Stimulated activated CD4-positive, alpha-beta T cell treated with anti-CD3 and anti-CD28 coated beads, TNF-alpha, amount 100 ng/mL, for 24 hours (primary cell): Measurements from ENCODE around the gene HES5.

Source experiments
- DNase-seq, 3 experiments: peaks; one replicate each; pipeline ENCODE4 v3.0.0-alpha.2; 2020; ENCODE audit warnings: low read depth in 3 of 3

The HES5 gene

GRCh38 chr1:2514863-2515762, 14.9 kb downstream of the HES5 start:
- DNase-seq, result no peak

GRCh38 chr1:2513939-2514652, 16.0 kb downstream of the HES5 start:
- DNase-seq, result no peak

- DNase-seq, result no peak
Observed at GRCh38 chr1:2512862-2513421, 17.1 kb downstream of the HES5 start.

- no peak for DNase-seq
Observed at GRCh38 chr1:2510366-2511155, 19.5 kb downstream of the HES5 start.

DNA sequence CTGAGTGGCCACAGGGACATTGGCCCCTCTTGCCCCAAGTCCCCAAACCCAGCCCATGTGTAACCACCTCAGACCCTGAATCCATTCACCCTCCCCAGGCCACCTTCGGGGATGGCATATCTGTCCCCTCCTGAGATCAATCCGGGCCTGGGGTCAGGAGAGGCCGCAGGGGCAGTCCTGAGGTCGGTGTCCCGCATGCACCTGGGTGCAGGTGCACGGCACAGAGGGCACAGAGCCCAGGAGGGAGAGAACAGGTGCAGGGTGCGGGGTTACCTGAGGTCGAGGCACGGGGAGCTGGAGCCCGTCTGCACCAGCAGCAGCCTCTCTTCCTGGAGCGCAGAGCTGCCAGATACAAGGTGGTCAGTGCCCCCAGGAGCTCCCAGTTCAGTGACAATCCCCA, 20.5 kb downstream of the HES5 start:
- no peak for DNase-seq

- DNase-seq, result no peak
Observed at GRCh38 chr1:2508751-2509150, 21.3 kb downstream of the HES5 start.

- no peak for DNase-seq
Observed at GRCh38 chr1:2508180-2508579, 21.9 kb downstream of the HES5 start.

DNA sequence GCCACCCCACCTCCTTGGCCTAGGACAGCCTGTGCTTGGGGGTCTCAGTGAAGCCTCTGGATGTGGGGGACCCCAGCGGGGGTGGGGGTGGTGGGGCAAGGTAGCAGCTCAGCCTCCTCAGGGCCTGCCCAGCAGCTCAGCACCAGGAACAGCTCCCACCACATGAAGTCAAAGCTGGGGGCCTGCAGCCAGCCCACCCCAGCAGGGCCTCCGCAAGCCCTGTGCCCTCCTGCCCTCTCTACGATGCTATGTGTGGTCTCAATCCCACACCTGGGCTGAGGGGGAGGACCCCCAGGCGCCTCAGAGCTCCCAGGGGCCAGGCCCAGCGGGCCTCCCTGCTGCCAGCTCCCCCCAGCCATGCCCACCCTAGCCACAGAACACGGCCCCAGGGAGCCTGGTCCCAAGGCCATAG, 22.3 kb downstream of the HES5 start:
- DNase-seq, result no peak

- no peak for DNase-seq
Observed at GRCh38 chr1:2506901-2507565, 23.0 kb downstream of the HES5 start.

DNA sequence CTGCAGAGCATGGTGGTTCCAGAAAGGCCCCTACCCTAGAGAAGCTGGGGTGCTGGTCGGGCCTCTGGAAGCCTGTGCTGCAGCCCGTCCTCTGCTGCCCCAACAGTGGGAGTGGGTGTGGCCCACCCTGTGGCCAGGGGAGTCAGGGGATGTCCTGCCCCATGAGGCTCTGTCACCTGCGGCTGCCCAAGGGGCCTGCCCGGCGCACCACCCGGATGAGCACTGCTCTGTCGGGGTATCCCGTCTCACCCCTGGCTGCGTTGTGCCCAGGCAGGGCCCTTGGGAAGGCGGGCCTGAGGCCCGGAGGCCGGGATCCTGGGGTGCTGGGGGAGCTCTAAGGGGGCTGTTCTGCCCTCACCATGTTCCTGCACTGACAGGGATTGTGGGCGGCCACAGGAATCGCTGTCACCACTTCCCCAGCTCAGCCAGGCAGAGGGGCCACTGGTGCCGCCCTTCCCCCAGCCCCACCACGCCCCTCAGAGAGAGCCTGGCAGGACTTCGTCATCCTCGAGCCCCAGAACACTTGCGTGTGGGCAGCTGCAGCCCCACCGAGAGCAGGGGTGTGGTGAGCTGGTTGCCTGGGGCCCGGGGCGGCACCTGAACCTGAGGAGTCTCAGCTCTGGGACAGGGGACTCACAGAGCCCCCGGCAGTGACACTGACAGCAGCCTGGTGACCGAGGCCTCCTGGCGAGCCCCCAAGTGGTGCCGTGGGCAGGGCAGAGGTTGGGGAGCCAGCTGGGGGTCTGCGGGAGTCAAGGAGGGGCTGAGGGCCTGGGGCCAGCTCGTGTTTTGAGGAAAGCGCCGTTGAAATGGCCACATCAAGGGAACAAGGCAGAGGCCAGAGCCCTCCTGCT, 23.8 kb downstream of the HES5 start:
- DNase-seq, result no peak

GRCh38 chr1:2505461-2505994, 24.5 kb downstream of the HES5 start:
- DNase-seq, result no peak

- no peak for DNase-seq
Observed at GRCh38 chr1:2504949-2505272, 25.2 kb downstream of the HES5 start.

- DNase-seq, result no peak
Observed at GRCh38 chr1:2504225-2504948, 25.7 kb downstream of the HES5 start.

- no peak for DNase-seq
Observed at GRCh38 chr1:2503554-2504224, 26.4 kb downstream of the HES5 start.

DNA sequence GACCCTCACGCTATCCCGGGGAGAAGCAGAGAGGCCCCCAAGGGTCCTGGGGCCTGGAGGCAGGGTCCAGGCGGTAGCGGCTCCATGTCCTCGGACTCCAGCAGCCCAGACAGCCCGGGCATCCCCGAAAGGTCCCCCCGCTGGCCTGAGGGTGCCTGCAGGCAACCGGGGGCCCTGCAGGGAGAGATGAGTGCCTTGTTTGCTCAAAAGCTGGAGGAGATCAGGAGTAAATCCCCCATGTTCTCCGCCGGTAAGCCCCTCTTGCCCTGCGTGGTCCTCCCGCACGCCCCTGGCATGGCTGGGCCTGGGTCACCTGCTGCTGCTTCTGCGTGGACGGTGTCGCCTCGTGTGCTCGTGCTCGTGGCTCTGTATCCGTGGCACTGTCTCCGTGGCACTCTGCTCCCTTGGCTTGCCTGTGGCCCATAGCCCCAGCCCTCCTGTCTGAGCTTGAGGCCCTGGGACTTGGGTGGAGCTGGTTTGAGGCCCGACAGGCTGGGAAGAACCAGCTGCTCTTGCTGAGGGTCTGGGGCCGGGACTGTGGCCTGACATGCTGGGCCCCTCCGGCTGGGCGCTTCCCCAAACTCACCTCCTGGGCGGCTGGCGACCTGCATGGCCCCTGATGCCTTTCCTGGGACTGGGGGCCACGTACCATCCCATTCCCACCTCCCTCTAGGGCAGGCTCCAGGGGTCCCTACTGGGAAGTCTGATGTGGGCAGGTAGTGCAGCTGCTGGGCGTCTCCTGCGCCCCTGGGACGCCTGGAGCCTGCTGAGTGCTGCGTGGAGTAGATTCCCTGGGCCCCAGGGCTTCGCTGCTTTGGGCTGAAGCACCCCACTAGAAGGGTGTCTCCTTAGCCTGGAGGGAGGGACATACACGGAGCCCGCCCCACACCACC, 27.2 kb downstream of the HES5 start:
- no peak for DNase-seq

DNA sequence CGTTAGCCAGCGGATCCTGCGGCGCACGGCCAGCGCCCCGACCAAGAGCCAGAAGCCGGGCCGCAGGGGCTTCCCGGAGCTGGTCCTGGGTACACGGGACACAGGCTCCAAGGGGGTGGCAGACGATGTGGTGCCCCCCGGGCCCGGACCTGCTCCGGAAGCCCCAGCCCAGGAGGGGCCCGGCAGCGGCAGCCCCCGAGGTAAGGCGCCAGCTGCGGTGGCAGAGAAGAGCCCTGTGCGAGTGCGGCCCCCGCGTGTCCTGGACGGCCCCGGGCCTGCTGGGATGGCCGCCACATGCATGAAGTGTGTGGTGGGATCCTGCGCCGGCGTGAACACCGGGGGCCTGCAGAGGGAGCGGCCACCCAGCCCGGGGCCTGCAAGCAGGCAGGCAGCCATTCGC, 27.9 kb downstream of the HES5 start:
- DNase-seq, result no peak

DNA sequence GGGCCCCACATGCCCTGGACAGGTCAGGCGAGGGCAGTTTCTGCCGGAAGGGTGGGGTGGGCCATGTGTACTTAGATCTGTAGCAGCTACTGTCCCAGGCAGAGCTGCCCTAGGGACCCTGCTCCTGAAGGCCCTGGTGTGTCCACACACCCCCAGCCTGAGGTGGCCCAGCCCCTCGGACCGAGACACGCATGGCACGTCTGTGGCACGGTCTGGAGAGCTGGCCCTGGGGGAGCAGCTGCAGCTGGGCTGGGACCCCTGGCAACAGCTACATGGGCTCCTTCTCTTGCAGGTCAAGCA, 28.3 kb downstream of the HES5 start:
- DNase-seq, result no peak
